WTC11 (cell line): ENCODE measurements around the gene TBRG1. TPM values are rescaled to one million over a fixed set of nuclear protein-coding genes. Genes with fewer than 3 reads are reported as not detected.

Experiments
- ATAC-seq: fragments of 200-7000 bp; cut with Tn5 transposase; 2 replicates; pipeline ENCODE4 v1.10.0; 2021; ENCODE audit warnings: mild to moderate bottlenecking, moderate library complexity
- CTCF ChIA-PET: fragments of 300-600 bp; sonication (Branson Sonifier 250); formaldehyde crosslinking; loops from one replicate; lab custom pipeline; 2021; ENCODE audit warnings: antibody characterized with exemption; lab: Charles Lee
- POLR2A ChIA-PET: fragments of 350-600 bp; sonication (Branson Sonifier 250); formaldehyde crosslinking; loops from one replicate; lab custom pipeline; 2021; ENCODE audit warnings: antibody characterized with exemption; lab: Charles Lee
- DNase-seq: peaks from one replicate; pipeline ENCODE4 v3.0.0; 2021; ENCODE audit warnings: low spot score
- H3K27ac Mint-ChIP-seq: 2 replicates; pipeline ENCODE4 v1.8.0; 2021; ENCODE audit warnings: mixed read lengths
- H3K27me3 Mint-ChIP-seq: 2 replicates; pipeline ENCODE4 v1.8.0; 2021; ENCODE audit warnings: low read depth, mild to moderate bottlenecking, moderate library complexity, mixed read lengths
- H3K36me3 Mint-ChIP-seq: 2 replicates; pipeline ENCODE4 v1.8.0; 2021; ENCODE audit warnings: mixed read lengths
- H3K4me1 Mint-ChIP-seq: 2 replicates; pipeline ENCODE4 v1.8.0; 2022; ENCODE audit warnings: mixed read lengths
- H3K4me3 Mint-ChIP-seq: 2 replicates; pipeline ENCODE4 v1.8.0; 2021; ENCODE audit warnings: mild to moderate bottlenecking, moderate library complexity, mixed read lengths
- H3K9me3 Mint-ChIP-seq: 2 replicates; pipeline ENCODE4 v1.8.0; 2021; ENCODE audit warnings: mixed read lengths
- E2F1 ChIP-seq: sonication (generic); formaldehyde crosslinking; IDR thresholded peaks from 2 replicates; pipeline ENCODE4 v1.8.0; 2022; ENCODE audit warnings: mild to moderate bottlenecking, missing genetic modification reagents
- EMX1 ChIP-seq: fragments of 250-450 bp; sonication (Bioruptor Pico); IDR thresholded peaks from 2 replicates; pipeline ENCODE4 v1.8.0; 2021; ENCODE audit warnings: mild to moderate bottlenecking
- ETV6 ChIP-seq: sonication (generic); formaldehyde crosslinking; IDR thresholded peaks from 2 replicates; pipeline ENCODE4 v1.8.1; 2022; ENCODE audit warnings: mild to moderate bottlenecking, missing genetic modification reagents
- FOXK1 ChIP-seq: sonication (generic); formaldehyde crosslinking; IDR thresholded peaks from 2 replicates; pipeline ENCODE4 v1.8.0; 2022; ENCODE audit warnings: mild to moderate bottlenecking, moderate library complexity, missing genetic modification reagents
- MYBL2 ChIP-seq: sonication (generic); formaldehyde crosslinking; IDR thresholded peaks from 2 replicates; pipeline ENCODE4 v1.8.1; 2023; ENCODE audit warnings: mild to moderate bottlenecking, moderate library complexity, missing genetic modification reagents
- PRRX2 ChIP-seq: fragments of 250-450 bp; sonication (Bioruptor Pico); IDR thresholded peaks from 2 replicates; pipeline ENCODE4 v1.8.0; 2021; ENCODE audit warnings: mild to moderate bottlenecking
- RELA ChIP-seq: sonication (generic); formaldehyde crosslinking; IDR thresholded peaks from 2 replicates; pipeline ENCODE4 v1.8.1; 2022; ENCODE audit warnings: missing genetic modification reagents, mild to moderate bottlenecking, borderline replicate concordance
- RORB ChIP-seq: fragments of 250-450 bp; sonication (Bioruptor Pico); IDR thresholded peaks from 2 replicates; pipeline ENCODE4 v1.9.0; 2021; ENCODE audit warnings: mild to moderate bottlenecking
- SOX15 ChIP-seq: fragments of 250-450 bp; sonication (Bioruptor Pico); IDR thresholded peaks from 2 replicates; pipeline ENCODE4 v1.9.0; 2021; ENCODE audit warnings: mild to moderate bottlenecking
- TCF7 ChIP-seq: sonication (generic); formaldehyde crosslinking; IDR thresholded peaks from 2 replicates; pipeline ENCODE4 v1.8.0; 2022; ENCODE audit warnings: mild to moderate bottlenecking, low read depth, missing genetic modification reagents, moderate library complexity
- ZMAT4 ChIP-seq: fragments of 250-450 bp; sonication (Bioruptor Pico); IDR thresholded peaks from 2 replicates; pipeline ENCODE4 v1.9.0; 2021; ENCODE audit warnings: mild to moderate bottlenecking
- ZNF416 ChIP-seq: fragments of 250-450 bp; sonication (Bioruptor Pico); IDR thresholded peaks from 2 replicates; pipeline ENCODE4 v1.9.0; 2021; ENCODE audit warnings: mild to moderate bottlenecking, inconsistent platforms
- total RNA-seq: library from RNA; stranded (reverse); gene quantifications from 3 replicates; pipeline ENCODE4 v1.2.3, GENCODE V29; 2021
- TF ChIP-seq, protein P1 (sequence below): fragments of 250-450 bp; sonication (Bioruptor Pico); IDR thresholded peaks from 2 replicates; pipeline ENCODE4 v1.9.0; 2021; ENCODE audit warnings: moderate library complexity, mild to moderate bottlenecking, inconsistent platforms, borderline replicate concordance
- TF ChIP-seq, protein P2 (sequence below): fragments of 250-450 bp; sonication (Bioruptor Pico); IDR thresholded peaks from 2 replicates; pipeline ENCODE4 v1.8.0; 2021; ENCODE audit warnings: mild to moderate bottlenecking
- TF ChIP-seq, protein P3 (sequence below): sonication (generic); formaldehyde crosslinking; IDR thresholded peaks from 2 replicates; pipeline ENCODE4 v1.8.0; 2022; ENCODE audit warnings: mild to moderate bottlenecking, missing genetic modification reagents

The TBRG1 gene
- total RNA-seq, 1 experiment from 2014 or later, result 30.0 TPM

- TF ChIP-seq, protein P1, sequence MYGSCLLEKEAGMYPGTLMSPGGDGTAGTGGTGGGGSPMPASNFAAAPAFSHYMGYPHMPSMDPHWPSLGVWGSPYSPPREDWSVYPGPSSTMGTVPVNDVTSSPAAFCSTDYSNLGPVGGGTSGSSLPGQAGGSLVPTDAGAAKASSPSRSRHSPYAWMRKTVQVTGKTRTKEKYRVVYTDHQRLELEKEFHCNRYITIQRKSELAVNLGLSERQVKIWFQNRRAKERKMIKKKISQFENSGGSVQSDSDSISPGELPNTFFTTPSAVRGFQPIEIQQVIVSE (CRISPR knock-in tag), result no peak
- no peak for TF ChIP-seq RORB (CRISPR knock-in tag)
- TF ChIP-seq, protein P2, sequence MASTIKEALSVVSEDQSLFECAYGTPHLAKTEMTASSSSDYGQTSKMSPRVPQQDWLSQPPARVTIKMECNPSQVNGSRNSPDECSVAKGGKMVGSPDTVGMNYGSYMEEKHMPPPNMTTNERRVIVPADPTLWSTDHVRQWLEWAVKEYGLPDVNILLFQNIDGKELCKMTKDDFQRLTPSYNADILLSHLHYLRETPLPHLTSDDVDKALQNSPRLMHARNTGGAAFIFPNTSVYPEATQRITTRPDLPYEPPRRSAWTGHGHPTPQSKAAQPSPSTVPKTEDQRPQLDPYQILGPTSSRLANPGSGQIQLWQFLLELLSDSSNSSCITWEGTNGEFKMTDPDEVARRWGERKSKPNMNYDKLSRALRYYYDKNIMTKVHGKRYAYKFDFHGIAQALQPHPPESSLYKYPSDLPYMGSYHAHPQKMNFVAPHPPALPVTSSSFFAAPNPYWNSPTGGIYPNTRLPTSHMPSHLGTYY (CRISPR knock-in tag), result no peak
- no peak for TF ChIP-seq ZNF416 (CRISPR knock-in tag)
- TF ChIP-seq, protein P3, sequence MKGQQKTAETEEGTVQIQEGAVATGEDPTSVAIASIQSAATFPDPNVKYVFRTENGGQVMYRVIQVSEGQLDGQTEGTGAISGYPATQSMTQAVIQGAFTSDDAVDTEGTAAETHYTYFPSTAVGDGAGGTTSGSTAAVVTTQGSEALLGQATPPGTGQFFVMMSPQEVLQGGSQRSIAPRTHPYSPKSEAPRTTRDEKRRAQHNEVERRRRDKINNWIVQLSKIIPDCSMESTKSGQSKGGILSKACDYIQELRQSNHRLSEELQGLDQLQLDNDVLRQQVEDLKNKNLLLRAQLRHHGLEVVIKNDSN (CRISPR knock-in tag), result no peak
These were observed 44.8 kb upstream of the TBRG1 start (continued) for GRCh38 chr11:124577716-124578427.

GRCh38 chr11:124578761-124579160, 43.9 kb upstream of the TBRG1 start:
- no peaks in the 10 kb centered on the region; the same call in 1 of the 2 replicates for H3K4me1 Mint-ChIP-seq
- DNase-seq (no peak), ATAC-seq (no peak)
- no peaks in the 10 kb centered on the region for H3K36me3 Mint-ChIP-seq
- H3K9me3 Mint-ChIP-seq, result peaks cover 2% of the 10 kb centered on the region
- H3K27me3 Mint-ChIP-seq, result no peaks in the 10 kb centered on the region
- TF ChIP-seq FOXK1 (CRISPR knock-in tag) (no peak), MYBL2 (CRISPR knock-in tag) (no peak)
- TF ChIP-seq, all 79 proteins: peak for 0
- Mint-ChIP-seq H3K4me3 (no peak overlapping the region), H3K27ac (no peak overlapping the region)
- POLR2A ChIA-PET, result no interaction called here
- CTCF ChIA-PET, result interaction anchor here (0.5 kb wide), 1 partner anchor 184 kb away, joined by 3 read pairs; the partner anchor contains the start of gene ESAM

GRCh38 chr11:124581817-124582216, 40.8 kb upstream of the TBRG1 start:
- DNase-seq (no peak), ATAC-seq (no peak)
- H3K9me3 Mint-ChIP-seq, result no peaks in the 10 kb centered on the region
- peaks cover 7% of the 10 kb centered on the region for H3K4me1 Mint-ChIP-seq
- no peak overlapping the region for H3K4me3 Mint-ChIP-seq
- no peak overlapping the region for H3K27ac Mint-ChIP-seq
- no peaks in the 10 kb centered on the region for H3K27me3 Mint-ChIP-seq
- CTCF ChIA-PET, result interaction anchor here (1.1 to 1.5 kb wide), 2 partner anchors 45 to 180 kb away, joined by 3 to 4 read pairs; no protein-coding TSS in a partner anchor
- POLR2A ChIA-PET, result no interaction called here
- H3K36me3 Mint-ChIP-seq, result no peaks in the 10 kb centered on the region
- no peak for TF ChIP-seq EMX1 (CRISPR knock-in tag)
- no peak for TF ChIP-seq TCF7 (CRISPR knock-in tag)
- no peak for TF ChIP-seq ETV6 (CRISPR knock-in tag)
- no peak for TF ChIP-seq E2F1 (CRISPR knock-in tag)

DNA sequence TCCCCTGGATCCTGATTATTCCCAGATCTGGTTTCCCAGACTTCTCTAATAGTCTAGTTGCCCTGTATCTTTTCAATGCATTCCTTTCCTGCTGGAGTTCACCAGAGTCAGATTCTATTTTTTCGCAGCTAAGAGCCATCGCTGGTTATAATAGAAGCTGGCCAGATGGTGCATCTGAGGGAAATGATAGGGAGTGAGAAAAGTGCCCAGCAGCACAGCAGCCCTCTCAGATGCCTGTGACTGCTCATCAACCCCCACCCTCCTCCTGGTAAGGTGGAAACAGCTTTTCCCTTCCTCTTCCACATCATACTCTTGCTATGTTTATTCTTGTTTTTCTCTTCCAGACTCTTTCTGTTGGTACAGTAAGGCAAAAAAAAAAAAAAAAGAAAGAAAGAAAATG, 40.1 kb upstream of the TBRG1 start:
- Mint-ChIP-seq H3K27ac (no peak overlapping the region), H3K27me3 (no peaks in the 10 kb centered on the region), H3K36me3 (no peaks in the 10 kb centered on the region), H3K4me1 (peaks cover 7% of the 10 kb centered on the region), H3K9me3 (no peaks in the 10 kb centered on the region), H3K4me3 (no peak overlapping the region)
- CTCF ChIA-PET, result interaction anchor here (1.5 kb wide), 1 partner anchor 46 kb away, joined by 4 read pairs; no protein-coding TSS in a partner anchor
- POLR2A ChIA-PET, result no interaction called here
- TF ChIP-seq PRRX2 (CRISPR knock-in tag), result no peak
- DNase-seq (no peak), ATAC-seq (no peak)

GRCh38 chr11:124583781-124584180, 38.9 kb upstream of the TBRG1 start:
- H3K27ac Mint-ChIP-seq, result no peak overlapping the region
- DNase-seq, result no peak
- peaks cover 7% of the 10 kb centered on the region for H3K4me1 Mint-ChIP-seq
- TF ChIP-seq RELA (no peak), SOX15 (CRISPR knock-in tag) (no peak), EMX1 (CRISPR knock-in tag) (no peak), ZMAT4 (no peak), TCF7 (CRISPR knock-in tag) (no peak)
- TF ChIP-seq, protein P2 (CRISPR knock-in tag), result no peak
- no peaks in the 10 kb centered on the region for H3K9me3 Mint-ChIP-seq
- no peak for ATAC-seq
- no peaks in the 10 kb centered on the region for H3K36me3 Mint-ChIP-seq
- CTCF ChIA-PET, result interaction anchor here (1.4 to 2.7 kb wide), 3 partner anchors 10 to 168 kb away, joined by 3 to 20 read pairs (median 8); no protein-coding TSS in a partner anchor
- POLR2A ChIA-PET, result no interaction called here
- H3K27me3 Mint-ChIP-seq, result no peaks in the 10 kb centered on the region
- no peak overlapping the region for H3K4me3 Mint-ChIP-seq
